Endothelial cell of umbilical vein (primary cell): Measurements from ENCODE around the gene PTPRCAP. TPM values are rescaled to one million over a fixed set of nuclear protein-coding genes. Genes with fewer than 3 reads are reported as not detected.

Experiments
- Bru-seq: library from RNA; stranded (reverse); fragments of 400-500 nt; gene quantifications from one replicate; lab custom pipeline; 2021; lab: Mats Ljungman, UMichigan
- BruChase-seq, 2 experiments: library from RNA; stranded (reverse); fragments of 400-500 nt; gene quantifications; one replicate each; lab custom pipeline; 2021; lab: Mats Ljungman, UMichigan
- BruUV-seq: library from RNA; stranded (reverse); fragments of 400-500 nt; replicated peaks from 2 replicates; lab custom pipeline; 2021; lab: Mats Ljungman, UMichigan
- CTCF ChIA-PET: fragments of 300-600, 350-600 bp; sonication (Branson Sonifier 250); formaldehyde crosslinking; loops from one replicate; lab custom pipeline; 2021; ENCODE audit warnings: antibody characterized with exemption, inconsistent platforms; lab: Charles Lee
- POLR2A ChIA-PET: fragments of 300-600, 350-600 bp; sonication (Branson Sonifier 250); formaldehyde crosslinking; loops from one replicate; lab custom pipeline; 2021; ENCODE audit warnings: antibody characterized with exemption, inconsistent platforms; lab: Charles Lee
- DNase-seq: peaks from one replicate; pipeline ENCODE4 v3.0.0-alpha.2; 2011; ENCODE audit warnings: low read depth, low spot score
- FAIRE-seq: peaks from 2 replicates; lab custom pipeline; 2011; peaks lifted over from hg19 to GRCh38; lab: Jason Lieb, UNC
- H2AFZ ChIP-seq: 2 replicates; pipeline ENCODE4 v1.6.0; 2012; ENCODE audit warnings: low read depth, low read length, control low read depth, inconsistent platforms
- H3K27ac ChIP-seq: 2 replicates; pipeline ENCODE4 v1.5.1; 2011; ENCODE audit warnings: low read depth, mild to moderate bottlenecking, control low read depth, low read length, moderate library complexity; ENCODE audit not compliant: insufficient read depth
- H3K27me3 ChIP-seq, 2 experiments: 2 replicates each; pipeline versions ENCODE4 v1.6.0 to v1.6.1; 2011; ENCODE audit warnings: low read length in 2 of 2, mixed read lengths in 1 of 2; ENCODE audit not compliant: control insufficient read depth in 2 of 2, insufficient read depth in 2 of 2
- H3K36me3 ChIP-seq, 2 experiments: 2 replicates in 1 of 2; 3 replicates in 1 of 2; pipeline ENCODE4 v1.5.1; 2011; ENCODE audit warnings: low read length in 2 of 2, mild to moderate bottlenecking in 1 of 2, moderate library complexity in 1 of 2; ENCODE audit not compliant: control insufficient read depth in 2 of 2, insufficient read depth in 2 of 2; ENCODE audit errors: extremely low read depth in 1 of 2
- H3K4me1 ChIP-seq: 3 replicates; pipeline ENCODE4 v1.5.1; 2011; ENCODE audit warnings: mild to moderate bottlenecking, low read length; ENCODE audit not compliant: control insufficient read depth, insufficient read depth; ENCODE audit errors: extremely low read depth
- H3K4me2 ChIP-seq: 2 replicates; pipeline ENCODE4 v1.6.1; 2011; ENCODE audit warnings: low read length, control low read depth, mixed read lengths; ENCODE audit not compliant: insufficient read depth
- H3K4me3 ChIP-seq, 3 experiments: fragments of 200-600 bp in 1 of 3; sonication (generic), shearing (Covaris generic) in 1 of 3; replicated peaks in 1 of 3; 2 replicates each; pipeline ENCODE4 v1.5.1; 2011 to 2016; ENCODE audit warnings: control low read depth in 3 of 3, low read length in 3 of 3, mild to moderate bottlenecking in 2 of 3, inconsistent platforms in 1 of 3, low read depth in 1 of 3, moderate library complexity in 1 of 3; ENCODE audit not compliant: insufficient read depth in 1 of 3
- H3K79me2 ChIP-seq: 2 replicates; pipeline ENCODE4 v1.6.0; 2012; ENCODE audit warnings: low read length, inconsistent platforms; ENCODE audit not compliant: control insufficient read depth, insufficient read depth
- H3K9ac ChIP-seq: replicated peaks from 2 replicates; pipeline ENCODE3; 2011; ENCODE audit warnings: low read length, control low read depth; ENCODE audit not compliant: insufficient read depth; ENCODE audit errors: extremely low read depth
- H3K9me1 ChIP-seq: replicated peaks from 3 replicates; pipeline ENCODE4 v1.6.0; 2011; ENCODE audit warnings: mild to moderate bottlenecking, low read length; ENCODE audit not compliant: control insufficient read depth, insufficient read depth; ENCODE audit errors: extremely low read depth
- H3K9me3 ChIP-seq: replicated peaks from 2 replicates; pipeline ENCODE4 v1.5.1; 2012; ENCODE audit warnings: low read length, inconsistent platforms; ENCODE audit not compliant: control insufficient read depth, insufficient read depth
- H4K20me1 ChIP-seq: replicated peaks from 2 replicates; pipeline ENCODE3; 2011; ENCODE audit warnings: mild to moderate bottlenecking, low read length; ENCODE audit not compliant: control insufficient read depth, insufficient read depth; ENCODE audit errors: extremely low read depth
- CTCF ChIP-seq, 2 donors: IDR thresholded peaks; 1 replicate in 1 of 2; 2 replicates in 1 of 2; pipeline ENCODE4 v1.5.1; 2011; ENCODE audit warnings: low read length in 2 of 2, mild to moderate bottlenecking in 2 of 2, moderate library complexity in 2 of 2, control low read depth in 1 of 2, inconsistent platforms in 1 of 2, low read depth in 1 of 2; ENCODE audit not compliant: insufficient read depth in 1 of 2; ENCODE audit errors: extremely low read depth in 1 of 2
- EZH2 ChIP-seq: IDR thresholded peaks from 2 replicates; pipeline ENCODE4 v1.6.1; 2012; ENCODE audit warnings: borderline replicate concordance, low read depth, mild to moderate bottlenecking, moderate library complexity, low read length, inconsistent platforms; ENCODE audit not compliant: severe bottlenecking
- FOS ChIP-seq: IDR thresholded peaks from 2 replicates; pipeline ENCODE4 v1.6.1; 2011; ENCODE audit warnings: mild to moderate bottlenecking, low read length, moderate library complexity, borderline replicate concordance; ENCODE audit not compliant: insufficient read depth
- GATA2 ChIP-seq: IDR thresholded peaks from 2 replicates; pipeline ENCODE4 v1.7.0; 2011; ENCODE audit warnings: low read depth, mild to moderate bottlenecking, moderate library complexity, mixed read lengths, low read length; ENCODE audit not compliant: insufficient read length, insufficient read depth
- JUN ChIP-seq: IDR thresholded peaks from 2 replicates; pipeline ENCODE4 v1.6.1; 2011; ENCODE audit warnings: borderline replicate concordance, low read depth; ENCODE audit not compliant: insufficient read length, insufficient read depth
- MAX ChIP-seq: IDR thresholded peaks from 2 replicates; pipeline ENCODE4 v1.6.1; 2011; ENCODE audit not compliant: insufficient read depth, insufficient read length
- MYC ChIP-seq: IDR thresholded peaks from one replicate; pipeline ENCODE4 v1.6.1; 2011; ENCODE audit warnings: mild to moderate bottlenecking, low read depth, low read length
- POLR2A ChIP-seq: IDR thresholded peaks from 2 replicates; pipeline ENCODE4 v1.6.1; 2012; ENCODE audit warnings: low read depth, mild to moderate bottlenecking, control low read depth, low read length
- POLR2AphosphoS5 ChIP-seq: IDR thresholded peaks from 2 replicates; pipeline ENCODE4 v1.6.1; 2012; ENCODE audit warnings: low read depth, mild to moderate bottlenecking, control low read depth, low read length, moderate library complexity; ENCODE audit not compliant: insufficient read depth
- dilution Hi-C: fragments of 300-500 bp; cut with MboI; formaldehyde crosslinking; loops from one replicate; pipeline ENCODE4 v1.15.0; 2019; ENCODE audit warnings: low sequenced_read_pairs; ENCODE audit not compliant: extremely low pct_ligation_motif_present
- intact Hi-C: fragments of 100-400 bp; cut with micrococcal nuclease; formaldehyde crosslinking; loops from one replicate; pipeline ENCODE4 v1.10.0; 2022
- long read RNA-seq: library from polyadenylated mRNA; stranded (forward); transcript quantifications from one replicate; pipeline ENCODE4 v2.0.0, GENCODE V29; 2021
- polyA minus RNA-seq, 3 experiments: library from RNA; depleted of rRNA, polyadenylated mRNA; stranded (reverse); fragments of >200 nt; gene quantifications; 1 replicate in 1 of 3; 2 replicates in 2 of 3; pipeline ENCODE4 v1.2.3, GENCODE V29; 2011
- polyA plus RNA-seq, 4 experiments: library from polyadenylated mRNA; depleted of rRNA in 3 of 4; stranded (reverse) in 3 of 4; unstranded in 1 of 4; fragments of >200 nt; gene quantifications; 2 replicates each; pipeline versions ENCODE4 v1.2.1 to v1.2.3, GENCODE V29; 2011 to 2012; ENCODE audit warnings: missing spikeins in 1 of 4
- total RNA-seq: library from RNA; stranded (reverse); gene quantifications from 2 replicates; pipeline ENCODE4 v1.2.3, GENCODE V29; 2021

Gene PTPRCAP
- total RNA-seq (1.4 TPM in 1 of 2 replicates, not detected in the other), polyA plus RNA-seq (3.6 and 6.5 TPM in 2 replicates), polyA minus RNA-seq (0.79 and 0.85 TPM in 2 replicates), Bru-seq, nascent RNA (percentile 41 among the genes with signal in this experiment), BruChase-seq, experiment 1, labeled RNA remaining after a 6-hour chase (percentile 55 among the genes with signal in this experiment), BruChase-seq, experiment 2, labeled RNA remaining after a 2-hour chase (percentile 51 among the genes with signal in this experiment)
- polyA plus RNA-seq (2011; cell fraction: cytosol; rRNA removed) = 0.66 and 0.99 TPM in 2 replicates
- polyA plus RNA-seq (2011; cell fraction: nucleus; rRNA removed) = 15.0 and 16.6 TPM in 2 replicates
- 0.47 and 0.74 TPM in 2 replicates for polyA plus RNA-seq (2012)
- not detected for polyA minus RNA-seq (2011; cell fraction: cytosol; rRNA and poly(A)+ RNA removed)
- polyA minus RNA-seq (2011; cell fraction: nucleus; rRNA and poly(A)+ RNA removed) = 0.38 and 1.3 TPM in 2 replicates
- long read RNA-seq = 0 reads

- POLR2A ChIA-PET = no interaction called here
- dilution Hi-C loops = no loop called here
- H3K4me1 ChIP-seq = peaks cover under 1% of the 10 kb centered on the region
- FAIRE-seq (no peak), DNase-seq (no peak)
- H3K9ac ChIP-seq = no peak within 1 kb of the TSS
- no peaks in the 10 kb centered on the region for H4K20me1 ChIP-seq
- no peak within 1 kb of the TSS for H3K4me3 ChIP-seq
- H3K27ac ChIP-seq = no peak within 1 kb of the TSS
- intact Hi-C loops = no loop called here
- BruUV-seq = no TSS peak
- TF ChIP-seq CTCF (IDR thresholded peaks at IDR 0.05; ENCODE audit: extremely low read depth in 1 of 2, insufficient read depth in 1 of 2, low read depth in 1 of 2, low read length in 2 of 2) (no peak), GATA2 (no peak), EZH2 (no peak), POLR2AphosphoS5 (no peak), MYC (no peak), FOS (no peak), MAX (no peak), JUN (no peak), POLR2A (no peak)
- CTCF ChIA-PET = interaction anchor here (1.6 kb wide), 1 partner anchor 36 kb away, joined by 9 read pairs; the partner anchor contains the start of gene PPP1CA
- no peak within 1 kb of the TSS for H2AFZ ChIP-seq
- no peaks in the 10 kb centered on the region for H3K27me3 ChIP-seq
- H3K9me1 ChIP-seq = no peaks in the 10 kb centered on the region
- peaks cover 0 to 45% of the 10 kb centered on the region in 2 experiments for H3K36me3 ChIP-seq
- H3K79me2 ChIP-seq = peaks cover 3% of the 10 kb centered on the region
- H3K4me2 ChIP-seq = no peak within 1 kb of the TSS
- H3K9me3 ChIP-seq = no peaks in the 10 kb centered on the region
These were observed at the start of gene PTPRCAP for GRCh38 chr11:67437082-67437808. PTPRCAP (minus strand) TSS chr11:67437682; CDS start chr11:67437619, 63 bp downstream.
